IPS-15b (cell line): ENCODE measurements around the gene MATCAP1.

Experiments
- H3K27me3 ChIP-seq: one replicate; pipeline ENCODE4 v1.6.1; 2013; ENCODE audit warnings: low read length; ENCODE audit not compliant: control insufficient read depth, insufficient read depth
- H3K36me3 ChIP-seq: one replicate; pipeline ENCODE4 v1.6.1; 2013; ENCODE audit warnings: low read length; ENCODE audit not compliant: control insufficient read depth, insufficient read depth
- H3K4me1 ChIP-seq: one replicate; pipeline ENCODE4 v1.6.1; 2013; ENCODE audit warnings: mild to moderate bottlenecking, low read length; ENCODE audit not compliant: control insufficient read depth, insufficient read depth
- H3K4me3 ChIP-seq: one replicate; pipeline ENCODE4 v1.5.1; 2013; ENCODE audit warnings: low read depth, low read length
- H3K9ac ChIP-seq: one replicate; pipeline ENCODE4 v1.6.1; 2013; ENCODE audit warnings: low read depth, mild to moderate bottlenecking, low read length
- H3K9me3 ChIP-seq: one replicate; pipeline ENCODE4 v1.6.1; 2013; ENCODE audit warnings: mild to moderate bottlenecking, low read length; ENCODE audit not compliant: control insufficient read depth, insufficient read depth

MATCAP1 gene

DNA sequence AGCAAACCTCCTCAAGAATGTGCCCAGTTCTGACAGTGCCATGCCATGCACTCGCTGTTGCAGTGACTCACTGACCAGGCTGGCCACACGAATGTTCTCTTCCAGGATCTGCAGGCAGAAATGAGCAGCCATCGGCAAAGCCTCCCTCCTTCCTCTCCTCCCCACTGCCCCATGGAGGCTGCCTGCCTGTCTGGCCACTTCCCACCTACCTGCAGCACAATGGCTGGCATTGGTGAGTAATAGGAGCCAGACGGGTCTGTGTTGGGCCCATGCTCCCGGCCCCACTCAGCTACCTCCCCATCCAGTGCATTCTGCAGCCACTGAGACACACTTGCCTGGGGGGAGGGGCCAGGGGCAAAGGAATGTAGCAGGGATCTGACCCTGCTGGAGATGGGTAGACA lies 2.8 kb upstream of the MATCAP1 start:
- Histone ChIP-seq H3K9ac (no peak overlapping the region), H3K9me3 (no peaks in the 10 kb centered on the region), H3K36me3 (no peaks in the 10 kb centered on the region), H3K4me1 (no peaks in the 10 kb centered on the region), H3K4me3 (no peak overlapping the region), H3K27me3 (peaks cover 24% of the 10 kb centered on the region)

DNA sequence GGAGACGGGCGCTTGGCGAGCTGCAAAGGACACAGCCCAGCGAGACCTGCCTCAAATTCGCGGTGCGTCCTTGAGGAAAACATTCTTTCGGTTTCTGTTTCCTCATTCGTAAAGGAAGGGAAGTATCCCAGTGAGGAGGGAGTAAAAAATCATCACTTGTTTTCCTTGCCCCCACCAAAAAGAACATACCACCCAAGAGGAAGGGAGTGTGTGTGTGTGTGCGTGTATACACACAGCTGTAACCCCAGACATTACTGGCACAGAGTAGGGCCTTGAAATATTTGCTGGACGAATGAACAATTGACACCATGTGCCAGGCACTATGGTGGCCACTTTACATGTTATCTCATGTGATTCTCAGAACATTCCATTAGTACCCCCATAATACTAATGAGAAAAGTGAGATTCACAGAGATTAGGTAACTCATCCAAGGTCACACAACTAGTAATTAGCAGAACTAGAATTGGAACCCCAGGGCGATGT lies 1.9 kb upstream of the MATCAP1 start:
- H3K4me1 ChIP-seq = no peaks in the 10 kb centered on the region
- no peak overlapping the region for H3K4me3 ChIP-seq

DNA sequence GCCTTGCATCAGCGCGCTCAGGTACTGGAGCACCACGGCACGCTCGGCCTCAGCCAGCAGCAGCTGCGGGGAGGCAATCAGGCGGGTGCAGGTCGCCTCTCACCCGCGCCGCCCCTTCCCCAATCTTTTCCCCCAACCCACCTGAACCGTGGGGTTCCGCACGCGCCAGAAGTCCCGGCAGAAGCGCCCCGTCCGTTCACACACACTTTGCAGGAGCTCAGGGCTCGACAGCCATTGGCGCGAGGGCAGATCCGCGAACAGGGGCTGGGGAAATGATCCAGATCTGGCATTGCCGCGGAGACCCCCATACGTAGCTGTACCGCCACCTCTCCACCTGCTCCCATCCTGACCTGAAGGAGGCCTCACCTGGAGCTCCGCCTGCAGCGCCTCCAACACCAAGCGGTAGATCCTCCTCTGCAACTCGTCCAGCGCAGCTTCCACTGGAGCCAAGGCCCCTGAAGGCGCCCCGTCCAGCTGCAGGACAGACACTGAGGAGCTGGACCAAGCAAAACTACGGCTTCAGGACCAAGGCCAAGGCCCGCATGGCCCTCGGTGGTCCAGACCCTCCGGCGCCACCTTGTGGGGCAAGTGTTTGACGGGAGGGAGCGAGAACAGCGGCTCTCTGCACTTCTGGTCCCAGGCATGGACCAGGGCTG lies 1.4 kb upstream of the MATCAP1 start:
- H3K4me1 ChIP-seq = no peaks in the 10 kb centered on the region
- no peaks in the 10 kb centered on the region for H3K36me3 ChIP-seq
- H3K9me3 ChIP-seq = no peaks in the 10 kb centered on the region
- peak overlapping the region; percentile 85 for H3K4me3 ChIP-seq
- H3K27me3 ChIP-seq = peaks cover 24% of the 10 kb centered on the region
- H3K9ac ChIP-seq = no peak overlapping the region

More for the DNA sequence above, 1.9 kb upstream of the MATCAP1 start:
- no peak overlapping the region for H3K9ac ChIP-seq
- no peaks in the 10 kb centered on the region for H3K9me3 ChIP-seq
- H3K36me3 ChIP-seq = no peaks in the 10 kb centered on the region
- peaks cover 24% of the 10 kb centered on the region for H3K27me3 ChIP-seq

DNA sequence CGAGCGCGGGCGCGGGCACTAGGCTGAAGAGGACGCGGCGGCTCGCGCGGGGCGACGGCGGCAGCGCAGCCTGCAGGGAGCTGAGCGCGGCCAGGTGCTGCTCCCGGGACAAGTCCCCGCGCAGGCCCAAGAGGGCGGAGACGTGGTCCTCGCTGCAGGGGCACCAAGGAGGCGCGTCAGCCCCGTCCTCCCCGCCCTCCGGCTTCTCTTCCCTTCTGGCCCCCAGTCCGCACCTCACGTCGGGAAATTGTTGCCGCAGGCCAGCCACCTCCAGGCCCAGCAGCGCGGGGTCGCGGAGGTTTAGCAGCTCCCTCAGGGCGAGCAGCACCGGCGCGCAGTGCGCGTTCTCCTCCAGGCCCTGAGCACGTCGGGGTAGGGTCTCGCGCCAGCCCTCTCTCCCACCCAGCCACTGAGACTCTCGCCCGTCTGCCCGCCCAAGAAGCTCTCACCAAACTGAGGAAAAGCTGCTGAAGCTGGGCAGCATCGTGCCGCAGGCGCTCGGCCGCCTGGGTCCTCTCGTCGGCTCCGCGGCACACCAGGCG lies 761 bp upstream of the MATCAP1 start:
- H3K4me1 ChIP-seq = no peaks in the 10 kb centered on the region

DNA sequence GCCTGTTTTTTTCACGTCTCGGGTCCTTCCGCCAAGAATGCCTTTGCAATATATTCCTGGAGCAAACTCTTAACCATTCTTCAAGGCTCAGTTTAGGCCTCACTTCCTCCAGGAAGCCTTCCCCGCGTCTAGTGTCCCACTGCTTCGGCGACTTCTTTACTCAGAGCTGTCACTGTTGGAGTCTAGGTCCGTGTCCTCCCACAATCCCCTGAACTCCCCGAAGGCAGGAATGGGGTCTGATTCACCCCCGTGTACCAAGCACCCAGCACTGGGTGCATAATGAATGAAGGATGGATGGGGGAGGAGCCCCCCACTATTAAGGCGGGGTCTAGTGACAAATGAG lies 508 bp downstream of the MATCAP1 start:
- Histone ChIP-seq H3K9me3 (no peaks in the 10 kb centered on the region), H3K36me3 (no peaks in the 10 kb centered on the region), H3K4me3 (peak overlapping the region; percentile 85), H3K27me3 (peaks cover 29% of the 10 kb centered on the region), H3K4me1 (no peaks in the 10 kb centered on the region), H3K9ac (no peak overlapping the region)

More for the DNA sequence above, 761 bp upstream of the MATCAP1 start:
- Histone ChIP-seq H3K27me3 (peaks cover 24% of the 10 kb centered on the region), H3K9me3 (no peaks in the 10 kb centered on the region), H3K36me3 (no peaks in the 10 kb centered on the region), H3K4me3 (peak overlapping the region; percentile 85), H3K9ac (no peak overlapping the region)

DNA sequence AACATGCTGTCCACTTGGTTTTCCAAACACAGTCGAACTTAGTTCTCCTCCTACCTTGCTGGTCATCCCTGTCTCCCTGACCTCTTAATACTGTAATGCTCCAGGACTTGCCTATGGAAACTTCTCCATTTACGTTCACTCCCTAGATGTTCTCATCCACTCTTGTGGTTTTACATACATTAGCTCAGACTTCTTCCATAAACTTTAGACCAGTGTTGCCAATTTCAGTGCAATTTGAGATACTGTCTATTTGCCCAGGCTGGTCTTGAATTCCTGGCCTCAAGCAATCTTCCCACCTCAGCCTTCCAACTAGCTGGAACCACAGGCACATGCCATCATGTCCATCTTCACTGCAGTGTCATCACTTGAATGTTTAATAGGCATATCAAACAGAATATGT lies 1.5 kb downstream of the MATCAP1 start:
- H3K36me3 ChIP-seq = no peaks in the 10 kb centered on the region
- H3K9ac ChIP-seq = no peak overlapping the region
- no peak overlapping the region for H3K4me3 ChIP-seq
- no peaks in the 10 kb centered on the region for H3K9me3 ChIP-seq
- H3K4me1 ChIP-seq = peaks cover 4% of the 10 kb centered on the region
- H3K27me3 ChIP-seq = peaks cover 35% of the 10 kb centered on the region

DNA sequence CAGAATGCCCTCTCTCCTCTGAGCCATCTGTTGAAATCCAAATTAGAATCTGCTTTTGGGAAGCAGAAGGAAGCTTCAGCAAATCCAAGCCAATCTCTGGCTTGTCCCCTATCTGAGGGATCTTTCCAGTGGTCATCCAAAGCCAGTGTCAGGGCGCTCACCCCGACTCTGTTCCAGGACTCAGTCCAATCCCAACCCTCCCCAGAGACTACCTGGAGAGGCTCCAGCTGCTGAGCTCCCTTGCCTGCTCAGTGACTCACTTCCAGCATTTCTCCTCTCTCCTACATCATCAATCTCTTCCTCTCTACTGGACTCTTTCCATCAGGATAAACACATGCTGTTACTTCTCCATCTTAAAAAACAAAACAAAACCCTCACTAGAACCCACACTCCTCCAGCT lies 2.4 kb downstream of the MATCAP1 start:
- H3K27me3 ChIP-seq = peaks cover 39% of the 10 kb centered on the region
- H3K4me1 ChIP-seq = peaks cover 4% of the 10 kb centered on the region
- no peak overlapping the region for H3K9ac ChIP-seq
- no peak overlapping the region for H3K4me3 ChIP-seq
- H3K9me3 ChIP-seq = no peaks in the 10 kb centered on the region
- H3K36me3 ChIP-seq = no peaks in the 10 kb centered on the region

DNA sequence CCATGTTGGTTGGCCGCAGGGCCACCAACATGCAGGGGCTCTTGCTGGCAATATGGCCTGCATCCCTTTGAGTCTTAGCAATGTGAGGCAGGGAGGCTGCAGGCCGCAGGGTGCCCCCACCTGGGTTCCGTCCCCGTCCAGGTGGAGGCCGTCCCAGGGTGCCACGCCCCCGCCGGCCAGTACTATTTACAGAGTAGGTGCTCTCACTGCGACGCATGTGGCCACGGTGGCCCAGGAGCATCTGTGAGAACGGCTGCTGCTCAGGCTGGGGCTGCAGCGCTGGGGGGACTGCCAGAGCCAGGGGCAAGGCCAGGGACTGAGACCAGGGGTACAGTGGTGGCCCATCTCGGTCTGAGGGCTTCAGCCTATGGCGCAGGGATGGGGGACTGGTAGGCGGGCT lies 3.6 kb downstream of the MATCAP1 start:
- Histone ChIP-seq H3K36me3 (no peaks in the 10 kb centered on the region), H3K9me3 (no peaks in the 10 kb centered on the region), H3K4me1 (peaks cover 4% of the 10 kb centered on the region), H3K27me3 (peaks cover 40% of the 10 kb centered on the region), H3K4me3 (no peak overlapping the region), H3K9ac (no peak overlapping the region)

DNA sequence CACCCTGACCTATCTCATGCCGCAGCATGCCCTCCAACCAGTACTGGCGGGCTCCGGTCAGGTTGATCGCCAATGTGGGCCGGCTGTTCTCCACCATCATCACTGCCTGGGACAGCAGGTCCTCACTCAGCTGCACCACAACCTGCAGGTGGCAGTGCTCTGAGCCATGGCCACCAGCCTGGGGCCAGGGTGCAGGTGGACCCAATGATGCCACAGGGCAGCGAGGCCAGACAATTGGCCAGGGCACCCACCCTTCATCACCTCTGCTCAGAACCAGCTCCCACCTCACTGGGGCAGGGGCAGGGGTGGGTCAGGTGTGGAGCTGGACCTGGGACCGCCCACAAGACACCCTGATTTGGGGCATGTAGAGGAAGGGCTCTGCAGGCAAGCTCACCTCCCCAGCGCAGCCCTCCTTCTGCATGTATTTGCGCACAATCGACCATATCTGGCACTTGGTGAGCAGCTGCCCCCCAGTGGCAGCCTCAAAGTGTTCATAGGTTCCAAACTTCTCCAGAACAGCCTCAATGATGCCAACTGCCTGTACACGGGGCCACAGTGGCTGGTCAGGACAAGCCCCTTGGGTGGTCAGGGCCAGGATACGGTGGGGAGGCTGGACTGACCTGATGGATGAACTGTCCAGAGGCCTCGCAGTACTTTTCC lies 4.2 kb downstream of the MATCAP1 start:
- Histone ChIP-seq H3K27me3 (peaks cover 40% of the 10 kb centered on the region), H3K4me3 (no peak overlapping the region), H3K9me3 (no peaks in the 10 kb centered on the region), H3K9ac (no peak overlapping the region), H3K36me3 (no peaks in the 10 kb centered on the region), H3K4me1 (peaks cover 4% of the 10 kb centered on the region)

DNA sequence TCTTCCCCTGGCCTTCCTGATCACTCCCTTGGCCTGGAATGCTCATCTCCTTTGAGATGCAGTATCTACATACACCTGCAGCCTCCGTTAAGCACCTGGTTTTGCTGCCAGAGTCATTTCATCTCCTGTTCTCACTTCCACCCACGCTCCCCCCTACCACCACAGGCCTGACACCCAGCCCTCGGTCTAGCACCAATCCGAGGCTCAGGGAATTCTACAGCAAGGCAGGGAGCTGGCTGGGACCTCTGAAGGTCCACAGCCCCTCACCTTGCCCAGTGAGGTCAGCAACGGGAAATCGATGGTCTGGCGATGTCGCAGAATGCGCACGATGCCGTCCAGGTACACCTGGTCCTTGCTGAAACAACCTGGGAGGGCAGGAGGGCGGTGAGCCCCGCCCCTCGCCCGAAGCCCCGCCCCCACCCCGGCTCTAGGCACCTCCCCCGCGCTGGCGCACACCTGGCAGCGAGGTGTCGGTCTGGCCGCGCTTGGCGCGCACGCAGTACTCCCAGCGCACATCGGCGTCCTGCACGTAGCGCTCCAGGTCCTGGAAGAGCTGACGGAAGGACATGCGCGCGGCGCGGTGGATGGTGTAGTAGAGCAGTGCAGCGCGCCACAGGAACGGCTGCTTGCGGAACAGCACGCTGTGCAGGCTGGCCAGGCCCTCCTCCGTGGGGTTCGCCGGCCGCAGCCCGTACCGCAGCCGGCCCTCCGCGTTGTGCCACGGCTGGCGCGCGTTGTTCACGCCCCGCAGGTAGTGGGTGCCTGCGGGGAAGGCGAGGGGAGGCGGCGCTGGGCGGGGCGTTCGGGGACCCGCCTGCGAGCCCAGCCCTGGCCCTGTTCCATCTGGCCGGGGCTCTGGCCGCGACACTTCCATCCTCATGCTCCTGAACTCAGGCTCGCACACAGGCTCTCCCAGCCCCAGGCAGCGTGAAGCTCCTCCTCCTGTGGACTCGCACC lies 5.7 kb downstream of the MATCAP1 start:
- peak overlapping the region; percentile 12 for H3K9ac ChIP-seq
- peak overlapping the region; percentile 63 for H3K4me3 ChIP-seq
- peaks cover 53% of the 10 kb centered on the region for H3K27me3 ChIP-seq
- H3K36me3 ChIP-seq = no peaks in the 10 kb centered on the region
- peaks cover 7% of the 10 kb centered on the region for H3K4me1 ChIP-seq
- H3K9me3 ChIP-seq = no peaks in the 10 kb centered on the region

DNA sequence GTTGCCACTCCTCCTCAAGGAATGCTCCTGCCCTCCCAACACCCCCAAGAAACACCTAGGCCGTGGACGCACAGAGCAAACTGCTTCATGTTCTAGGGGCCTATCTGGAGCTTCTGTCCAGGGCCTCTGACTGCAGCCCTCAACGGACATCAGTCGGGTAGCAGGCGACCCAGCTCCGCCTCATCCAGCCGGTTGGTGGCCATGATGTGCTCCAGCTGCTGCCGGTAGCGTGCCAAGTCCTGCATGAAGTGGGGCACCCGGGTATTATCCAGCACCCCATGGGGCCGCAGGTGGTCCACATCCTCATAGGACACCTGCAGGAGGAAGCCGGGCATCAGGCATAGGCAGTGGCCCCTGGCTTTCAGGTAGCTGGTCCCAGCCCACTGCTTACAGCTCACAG lies 7.1 kb downstream of the MATCAP1 start:
- Histone ChIP-seq H3K36me3 (no peaks in the 10 kb centered on the region), H3K9ac (no peak overlapping the region), H3K4me3 (no peak overlapping the region), H3K27me3 (peaks cover 67% of the 10 kb centered on the region), H3K4me1 (peaks cover 7% of the 10 kb centered on the region), H3K9me3 (no peaks in the 10 kb centered on the region)
